BJ (cell line): ENCODE data around the gene NME9. TPM values are rescaled to one million over a fixed set of nuclear protein-coding genes. Genes with fewer than 3 reads are reported as not detected.

Source experiments
- CTCF ChIA-PET: fragments of 350-600 bp; formaldehyde crosslinking; extraction: SDS; loops from one replicate; lab custom pipeline; 2021; ENCODE audit warnings: antibody characterized with exemption, inconsistent platforms; lab: Yijun Ruan, JAX
- POLR2A ChIA-PET: fragments of 300-600 bp; sonication (Branson Sonifier 250); formaldehyde crosslinking; extraction: SDS; loops from one replicate; lab custom pipeline; 2021; ENCODE audit warnings: antibody characterized with exemption; lab: Charles Lee
- DNase-seq: peaks from one replicate; pipeline ENCODE4 v3.0.0-alpha.2; 2011; ENCODE audit warnings: low read depth
- H3K27me3 ChIP-seq: 2 replicates; pipeline ENCODE4 v1.6.0; 2011; ENCODE audit warnings: low read length; ENCODE audit not compliant: control insufficient read depth, insufficient read depth
- H3K36me3 ChIP-seq: 2 replicates; pipeline ENCODE4 v1.5.1; 2011; ENCODE audit warnings: low read length; ENCODE audit not compliant: control insufficient read depth, insufficient read depth
- H3K4me3 ChIP-seq: 2 replicates; pipeline ENCODE4 v1.5.1; 2011; ENCODE audit warnings: low read depth, mild to moderate bottlenecking, control low read depth, low read length
- polyA plus RNA-seq: library from polyadenylated mRNA; depleted of rRNA; stranded (reverse); fragments of >200 nt; gene quantifications from 2 replicates; pipeline ENCODE4 v1.2.3, GENCODE V29; 2011
- TF ChIP-seq, protein P1 (sequence below): IDR thresholded peaks from 2 replicates; pipeline ENCODE4 v1.5.1; 2011; ENCODE audit warnings: low read depth, mild to moderate bottlenecking, control low read depth, inconsistent platforms, low read length, moderate library complexity; ENCODE audit not compliant: insufficient read depth

The NME9 gene
- polyA plus RNA-seq, 1 experiment: not detected

DNA sequence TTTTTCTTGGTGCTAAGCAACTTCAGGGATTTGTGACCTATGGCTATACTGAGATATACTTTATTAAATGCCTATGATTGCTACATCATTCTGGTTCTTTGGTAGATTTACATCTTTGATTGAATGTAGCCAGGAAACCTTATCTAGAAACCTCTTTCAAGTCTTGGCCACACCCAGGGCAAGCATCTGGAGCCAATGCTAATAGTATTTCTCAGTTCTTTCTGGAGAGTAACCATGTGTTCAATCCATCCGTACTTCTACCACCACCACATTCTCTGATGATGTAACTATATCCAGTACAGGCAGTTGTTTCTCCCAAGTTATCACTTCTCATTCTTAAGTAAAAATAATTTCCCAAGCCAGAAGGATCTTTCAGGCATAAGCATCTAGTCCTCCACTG lies 69.0 kb downstream of the NME9 start:
- POLR2A ChIA-PET: no interaction called here
- CTCF ChIA-PET: no interaction called here
- no peak for DNase-seq

DNA sequence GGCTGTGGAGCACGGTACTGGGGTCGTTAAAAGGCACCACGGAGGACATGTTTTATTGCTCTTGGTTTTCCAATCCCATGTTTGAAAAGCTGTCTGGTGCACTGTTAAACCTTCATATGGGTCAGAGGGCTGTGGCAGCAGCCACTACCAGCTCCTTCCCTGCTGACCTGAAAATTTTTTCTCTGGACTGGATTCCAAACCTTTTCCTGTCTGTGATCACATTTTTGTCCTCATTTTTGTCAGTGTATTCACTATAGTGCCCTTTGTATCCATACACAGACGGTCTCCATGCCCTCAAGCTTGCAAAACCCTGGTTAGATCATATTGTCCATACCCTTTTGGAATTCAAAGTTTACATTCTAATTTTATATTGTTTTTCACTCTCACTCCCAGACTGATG lies 70.5 kb downstream of the NME9 start:
- CTCF ChIA-PET: interaction anchor here (0.9 kb wide), 1 partner anchor 91 kb away, joined by 3 read pairs; no protein-coding TSS in a partner anchor
- Histone ChIP-seq H3K4me3 (no peak overlapping the region), H3K27me3 (no peaks in the 10 kb centered on the region), H3K36me3 (no peaks in the 10 kb centered on the region; the same call in 1 of the 2 replicates)
- DNase-seq: no peak
- POLR2A ChIA-PET: no interaction called here
- TF ChIP-seq, protein P1, sequence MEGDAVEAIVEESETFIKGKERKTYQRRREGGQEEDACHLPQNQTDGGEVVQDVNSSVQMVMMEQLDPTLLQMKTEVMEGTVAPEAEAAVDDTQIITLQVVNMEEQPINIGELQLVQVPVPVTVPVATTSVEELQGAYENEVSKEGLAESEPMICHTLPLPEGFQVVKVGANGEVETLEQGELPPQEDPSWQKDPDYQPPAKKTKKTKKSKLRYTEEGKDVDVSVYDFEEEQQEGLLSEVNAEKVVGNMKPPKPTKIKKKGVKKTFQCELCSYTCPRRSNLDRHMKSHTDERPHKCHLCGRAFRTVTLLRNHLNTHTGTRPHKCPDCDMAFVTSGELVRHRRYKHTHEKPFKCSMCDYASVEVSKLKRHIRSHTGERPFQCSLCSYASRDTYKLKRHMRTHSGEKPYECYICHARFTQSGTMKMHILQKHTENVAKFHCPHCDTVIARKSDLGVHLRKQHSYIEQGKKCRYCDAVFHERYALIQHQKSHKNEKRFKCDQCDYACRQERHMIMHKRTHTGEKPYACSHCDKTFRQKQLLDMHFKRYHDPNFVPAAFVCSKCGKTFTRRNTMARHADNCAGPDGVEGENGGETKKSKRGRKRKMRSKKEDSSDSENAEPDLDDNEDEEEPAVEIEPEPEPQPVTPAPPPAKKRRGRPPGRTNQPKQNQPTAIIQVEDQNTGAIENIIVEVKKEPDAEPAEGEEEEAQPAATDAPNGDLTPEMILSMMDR: no peak

More for the DNA sequence above, 69.0 kb downstream of the NME9 start:
- TF ChIP-seq, protein P1: no peak
- no peaks in the 10 kb centered on the region for H3K27me3 ChIP-seq
- no peaks in the 10 kb centered on the region; the same call in 1 of the 2 replicates for H3K36me3 ChIP-seq
- H3K4me3 ChIP-seq: no peak overlapping the region

DNA sequence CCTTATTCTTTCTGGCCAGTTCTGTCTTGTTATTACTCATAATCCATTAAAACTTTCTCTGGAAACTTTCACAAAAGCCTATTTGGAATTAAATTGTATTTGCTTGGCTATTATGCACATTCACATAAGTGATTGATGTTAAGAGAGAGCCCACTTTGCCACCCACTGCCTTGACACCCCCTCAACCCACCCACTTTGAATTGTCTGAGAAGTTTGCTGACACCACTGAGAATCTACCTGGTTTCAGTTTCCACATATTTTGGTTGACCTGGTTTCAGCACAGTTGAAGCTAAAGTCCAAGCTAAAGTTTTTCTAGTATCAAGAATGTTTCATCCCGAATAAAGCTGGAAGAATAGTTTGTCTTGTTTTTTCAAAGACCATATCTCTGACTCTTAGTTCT lies 71.7 kb downstream of the NME9 start:
- POLR2A ChIA-PET: no interaction called here
- no peaks in the 10 kb centered on the region; the same call in 1 of the 2 replicates for H3K36me3 ChIP-seq
- CTCF ChIA-PET: no interaction called here
- no peak overlapping the region for H3K4me3 ChIP-seq
- TF ChIP-seq, protein P1: no peak
- H3K27me3 ChIP-seq: no peaks in the 10 kb centered on the region
- no peak for DNase-seq

DNA sequence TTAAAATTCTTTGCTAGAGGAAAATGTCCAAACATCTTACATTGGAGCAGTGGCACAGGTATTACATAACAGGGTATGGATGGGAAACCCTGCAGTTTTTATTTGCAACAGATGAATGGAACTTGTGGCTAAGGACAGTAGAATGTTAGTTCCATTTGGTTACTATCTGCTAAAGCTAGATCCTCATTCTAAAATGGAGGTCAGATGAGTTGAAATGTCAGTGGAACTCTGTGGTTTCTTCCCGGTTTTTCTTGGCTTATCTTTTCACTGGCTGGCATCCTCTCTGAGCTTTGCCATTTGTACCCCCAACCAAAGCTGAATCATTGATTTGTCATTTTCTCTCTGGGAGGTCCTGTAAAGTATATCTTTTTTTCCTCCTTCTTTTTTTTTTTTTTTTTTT lies 73.6 kb downstream of the NME9 start:
- H3K36me3 ChIP-seq: no peaks in the 10 kb centered on the region; the same call in 1 of the 2 replicates
- TF ChIP-seq, protein P1: no peak
- H3K27me3 ChIP-seq: no peaks in the 10 kb centered on the region
- no peak for DNase-seq
- ChIA-PET CTCF (interaction anchor here (1.1 kb wide), 1 partner anchor 14 kb away, joined by 4 read pairs; no protein-coding TSS in a partner anchor), POLR2A (no interaction called here)
- H3K4me3 ChIP-seq: no peak overlapping the region

DNA sequence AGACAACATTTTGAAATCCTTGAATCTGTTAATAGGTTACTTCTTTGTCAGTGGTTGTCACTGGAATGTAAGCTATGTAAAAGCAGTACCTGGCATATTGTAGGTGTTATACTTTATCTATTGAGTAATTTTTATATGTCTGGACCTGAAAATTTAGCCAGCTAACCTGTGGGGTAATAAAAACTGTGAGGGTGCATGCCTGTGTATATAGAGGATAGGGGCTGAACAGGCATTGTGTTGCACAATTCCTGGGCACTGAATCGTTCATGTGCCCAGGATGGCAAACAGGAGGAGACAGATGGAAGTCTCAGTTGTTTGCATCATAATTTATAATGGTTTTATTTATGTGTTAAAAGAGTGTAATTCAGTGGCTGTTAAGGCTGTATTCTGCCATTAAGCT lies 75.4 kb downstream of the NME9 start:
- Histone ChIP-seq H3K27me3 (no peaks in the 10 kb centered on the region), H3K36me3 (no peaks in the 10 kb centered on the region; the same call in 1 of the 2 replicates), H3K4me3 (no peak overlapping the region)
- DNase-seq: no peak
- TF ChIP-seq, protein P1: no peak
- ChIA-PET POLR2A (no interaction called here), CTCF (no interaction called here)
